Dedifferentiated amniotic fluid mesenchymal stem cell (primary cell): Measurements from ENCODE around the gene AADACL2.

Experiments
- DNase-seq: peaks from one replicate; pipeline ENCODE4 v3.0.0-alpha.2; 2016; ENCODE audit errors: extremely low spot score

The AADACL2 gene

GRCh38 chr3:151804267-151804666 is 70.5 kb downstream of the AADACL2 start:
- no peak for DNase-seq

GRCh38 chr3:151806838-151807237 is 73.1 kb downstream of the AADACL2 start:
- no peak for DNase-seq
